SK-N-MC (cell line): ENCODE results near the gene POLRMT.
"Not testable (repeated sequence)": the region's sequence is repeated elsewhere in the genome, so short reads cannot be mapped to it uniquely, and the experiment has no call there.

ENCODE experiments used
- DNase-seq: peaks from one replicate; pipeline ENCODE4 v3.0.0-alpha.2; 2011; ENCODE audit warnings: low read depth, low spot score
- H3K27ac ChIP-seq: fragments of 200-600 bp; sonication (generic); 2 replicates; pipeline ENCODE4 v1.5.1; 2016; ENCODE audit warnings: mixed run types
- H3K36me3 ChIP-seq: fragments of 200-600 bp; sonication (generic); 2 replicates; pipeline ENCODE4 v1.6.1; 2017; ENCODE audit warnings: antibody characterized with exemption, low read length, mixed read lengths; ENCODE audit not compliant: insufficient read depth
- H3K4me3 ChIP-seq: fragments of 200-600 bp; sonication (generic); 2 replicates; pipeline ENCODE4 v1.5.1; 2016
- H3K9ac ChIP-seq: fragments of 200-600 bp; sonication (generic); 2 replicates; pipeline ENCODE4 v1.8.0; 2017; ENCODE audit warnings: mixed run types, mixed read lengths; ENCODE audit not compliant: insufficient read length
- H3K9me3 ChIP-seq: fragments of 200-600 bp; sonication (generic); 2 replicates; pipeline ENCODE4 v1.6.1; 2017; ENCODE audit warnings: low read depth, mild to moderate bottlenecking, antibody characterized with exemption, low read length, moderate library complexity, mixed read lengths
- EZH2 ChIP-seq: fragments of 200-600 bp; sonication (generic); IDR thresholded peaks from one replicate; pipeline ENCODE4 v1.6.1; 2017; ENCODE audit warnings: antibody characterized with exemption
- FOXP2 ChIP-seq: optimal IDR thresholded peaks from 2 replicates; pipeline ENCODE3; 2011; ENCODE audit warnings: mild to moderate bottlenecking, moderate library complexity; ENCODE audit not compliant: insufficient read depth; ENCODE audit errors: extremely low read length, control extremely low read depth
- POLR2AphosphoS5 ChIP-seq: IDR thresholded peaks from 2 replicates; pipeline ENCODE4 v1.6.1; 2012; ENCODE audit warnings: mild to moderate bottlenecking, low read depth, low read length, borderline replicate concordance

The POLRMT gene

GRCh38 chr19:677601-678436 lies 44.5 kb upstream of the POLRMT start:
- DNase-seq, result no peak
- no peaks in the 10 kb centered on the region for H3K36me3 ChIP-seq
- H3K4me3 ChIP-seq, result peak overlapping the region; percentile 81
- H3K9me3 ChIP-seq, result no peaks in the 10 kb centered on the region
- H3K9ac ChIP-seq, result no peak overlapping the region
- TF ChIP-seq FOXP2, result no peak
- peak; percentile 69; the same call in 1 of the 2 replicates for TF ChIP-seq POLR2AphosphoS5
- H3K27ac ChIP-seq, result peak overlapping the region; percentile 67

GRCh38 chr19:677201-677600 lies 43.9 kb upstream of the POLRMT start:
- H3K9ac ChIP-seq, result peak overlapping the region; percentile 66
- H3K9me3 ChIP-seq, result no peaks in the 10 kb centered on the region
- DNase-seq, result no peak
- H3K27ac ChIP-seq, result no peak overlapping the region
- TF ChIP-seq POLR2AphosphoS5, result no peak
- no peak for TF ChIP-seq EZH2
- no peak for TF ChIP-seq FOXP2
- peak overlapping the region; percentile 81 for H3K4me3 ChIP-seq
- no peaks in the 10 kb centered on the region for H3K36me3 ChIP-seq

- no peaks in the 10 kb centered on the region for H3K9me3 ChIP-seq
- no peaks in the 10 kb centered on the region for H3K36me3 ChIP-seq
- no peak for DNase-seq
- TF ChIP-seq POLR2AphosphoS5 (peak; percentile 6; the same call in 1 of the 2 replicates), EZH2 (no peak)
- peak within 1 kb of the TSS; percentile 81 for H3K4me3 ChIP-seq
- peak within 1 kb of the TSS; percentile 66 for H3K9ac ChIP-seq
- peak within 1 kb of the TSS; percentile 57; the same call in 1 of the 2 replicates for H3K27ac ChIP-seq
Measured at GRCh38 chr19:676339-677105, 43.2 kb upstream of the POLRMT start, which contains the start of gene FSTL3. FSTL3 (plus strand) TSS chr19:676392; CDS start chr19:676424, 32 bp downstream.

GRCh38 chr19:676007-676338 lies 42.6 kb upstream of the POLRMT start:
- peak overlapping the region; percentile 81 for H3K4me3 ChIP-seq
- H3K36me3 ChIP-seq, result no peaks in the 10 kb centered on the region
- no peak for TF ChIP-seq FOXP2
- no peak for TF ChIP-seq POLR2AphosphoS5
- TF ChIP-seq EZH2, result no peak
- no peak for DNase-seq
- H3K9me3 ChIP-seq, result no peaks in the 10 kb centered on the region
- no peak overlapping the region for H3K27ac ChIP-seq
- no peak overlapping the region for H3K9ac ChIP-seq

- TF ChIP-seq POLR2AphosphoS5, result no peak
- no peak for TF ChIP-seq EZH2
- TF ChIP-seq FOXP2, result no peak
- Histone ChIP-seq H3K27ac (peak overlapping the region; percentile 57; the same call in 1 of the 2 replicates), H3K9ac (no peak overlapping the region), H3K9me3 (no peaks in the 10 kb centered on the region), H3K4me3 (no peak overlapping the region), H3K36me3 (no peaks in the 10 kb centered on the region)
- no peak for DNase-seq
Measured at GRCh38 chr19:674282-675151, 41.2 kb upstream of the POLRMT start.

GRCh38 chr19:670609-671075 lies 37.3 kb upstream of the POLRMT start:
- no peak for DNase-seq
- Histone ChIP-seq H3K27ac (no peak overlapping the region), H3K9ac (no peak overlapping the region), H3K36me3 (no peaks in the 10 kb centered on the region), H3K4me3 (no peak overlapping the region), H3K9me3 (no peaks in the 10 kb centered on the region)
- TF ChIP-seq POLR2AphosphoS5, result no peak
- no peak for TF ChIP-seq EZH2
- no peak for TF ChIP-seq FOXP2

- H3K9ac ChIP-seq, DNase-seq: not testable (repeated sequence)
- peak overlapping the region; percentile 54 for H3K4me3 ChIP-seq
Measured at GRCh38 chr19:668675-669434, 35.5 kb upstream of the POLRMT start.

GRCh38 chr19:666985-667573 lies 33.7 kb upstream of the POLRMT start:
- not testable (repeated sequence) for DNase-seq, H3K27ac ChIP-seq, H3K4me3 ChIP-seq, H3K36me3 ChIP-seq, H3K9me3 ChIP-seq, H3K9ac ChIP-seq

More at GRCh38 chr19:668675-669434, 35.5 kb upstream of the POLRMT start:
- H3K36me3 ChIP-seq, H3K9me3 ChIP-seq: not testable (repeated sequence)
- H3K27ac ChIP-seq, result peak overlapping the region; percentile 77
